WERI-Rb-1 (cell line): ENCODE data around the gene CEL.

ENCODE experiments used
- DNase-seq: peaks from one replicate; pipeline ENCODE4 v3.0.0-alpha.2; 2020
- H3K27ac ChIP-seq: fragments of 250-450 bp; sonication (Bioruptor Pico); 2 replicates; pipeline ENCODE4 v1.5.1; 2020; ENCODE audit warnings: mild to moderate bottlenecking, moderate library complexity
- H3K27me3 ChIP-seq: fragments of 250-450 bp; sonication (Bioruptor Pico); 2 replicates; pipeline ENCODE4 v1.5.1; 2021; ENCODE audit warnings: mild to moderate bottlenecking, low read depth, moderate library complexity; ENCODE audit not compliant: insufficient read depth, severe bottlenecking
- H3K36me3 ChIP-seq: fragments of 250-450 bp; sonication (Bioruptor Pico); 2 replicates; pipeline ENCODE4 v1.5.1; 2020; ENCODE audit warnings: mild to moderate bottlenecking, moderate library complexity
- H3K4me3 ChIP-seq: 2 replicates; pipeline ENCODE4 v1.5.1; 2011; ENCODE audit warnings: low read depth, mild to moderate bottlenecking, control low read depth, low read length
- H3K9me3 ChIP-seq: fragments of 250-450 bp; sonication (Bioruptor Pico); 2 replicates; pipeline ENCODE4 v1.5.1; 2021; ENCODE audit warnings: mild to moderate bottlenecking, moderate library complexity; ENCODE audit not compliant: severe bottlenecking
- TF ChIP-seq, protein P1 (sequence below): IDR thresholded peaks from 2 replicates; pipeline ENCODE4 v1.5.1; 2011; ENCODE audit warnings: low read depth, mild to moderate bottlenecking, control low read depth, inconsistent platforms, low read length

Gene CEL

DNA sequence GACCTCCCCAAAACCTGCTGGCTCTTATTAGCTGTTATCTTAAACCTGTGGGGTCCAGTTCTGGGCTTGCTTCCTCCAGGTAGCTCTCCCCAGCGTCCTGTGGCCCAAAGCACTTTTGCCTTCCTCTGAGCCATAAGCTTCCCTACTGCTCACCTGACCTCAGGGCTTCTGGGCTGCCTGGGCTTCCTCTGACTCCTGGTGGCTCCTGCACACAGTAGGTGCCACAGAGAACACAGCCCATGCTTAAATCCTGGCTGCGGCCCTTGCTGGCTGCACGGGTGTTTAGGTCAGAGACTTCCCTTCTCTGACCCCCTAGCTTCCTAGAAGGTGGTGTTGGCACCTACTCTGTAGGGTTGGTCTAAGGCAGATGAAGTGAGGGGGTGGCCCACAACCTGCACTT, 56.8 kb downstream of the CEL start:
- H3K9me3 ChIP-seq = no peaks in the 10 kb centered on the region
- H3K36me3 ChIP-seq = peaks cover 3% of the 10 kb centered on the region; the same call in 1 of the 2 replicates
- H3K27me3 ChIP-seq = no peaks in the 10 kb centered on the region
- DNase-seq = no peak
- no peak overlapping the region for H3K4me3 ChIP-seq
- H3K27ac ChIP-seq = no peak overlapping the region
- TF ChIP-seq, protein P1, sequence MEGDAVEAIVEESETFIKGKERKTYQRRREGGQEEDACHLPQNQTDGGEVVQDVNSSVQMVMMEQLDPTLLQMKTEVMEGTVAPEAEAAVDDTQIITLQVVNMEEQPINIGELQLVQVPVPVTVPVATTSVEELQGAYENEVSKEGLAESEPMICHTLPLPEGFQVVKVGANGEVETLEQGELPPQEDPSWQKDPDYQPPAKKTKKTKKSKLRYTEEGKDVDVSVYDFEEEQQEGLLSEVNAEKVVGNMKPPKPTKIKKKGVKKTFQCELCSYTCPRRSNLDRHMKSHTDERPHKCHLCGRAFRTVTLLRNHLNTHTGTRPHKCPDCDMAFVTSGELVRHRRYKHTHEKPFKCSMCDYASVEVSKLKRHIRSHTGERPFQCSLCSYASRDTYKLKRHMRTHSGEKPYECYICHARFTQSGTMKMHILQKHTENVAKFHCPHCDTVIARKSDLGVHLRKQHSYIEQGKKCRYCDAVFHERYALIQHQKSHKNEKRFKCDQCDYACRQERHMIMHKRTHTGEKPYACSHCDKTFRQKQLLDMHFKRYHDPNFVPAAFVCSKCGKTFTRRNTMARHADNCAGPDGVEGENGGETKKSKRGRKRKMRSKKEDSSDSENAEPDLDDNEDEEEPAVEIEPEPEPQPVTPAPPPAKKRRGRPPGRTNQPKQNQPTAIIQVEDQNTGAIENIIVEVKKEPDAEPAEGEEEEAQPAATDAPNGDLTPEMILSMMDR = no peak

DNA sequence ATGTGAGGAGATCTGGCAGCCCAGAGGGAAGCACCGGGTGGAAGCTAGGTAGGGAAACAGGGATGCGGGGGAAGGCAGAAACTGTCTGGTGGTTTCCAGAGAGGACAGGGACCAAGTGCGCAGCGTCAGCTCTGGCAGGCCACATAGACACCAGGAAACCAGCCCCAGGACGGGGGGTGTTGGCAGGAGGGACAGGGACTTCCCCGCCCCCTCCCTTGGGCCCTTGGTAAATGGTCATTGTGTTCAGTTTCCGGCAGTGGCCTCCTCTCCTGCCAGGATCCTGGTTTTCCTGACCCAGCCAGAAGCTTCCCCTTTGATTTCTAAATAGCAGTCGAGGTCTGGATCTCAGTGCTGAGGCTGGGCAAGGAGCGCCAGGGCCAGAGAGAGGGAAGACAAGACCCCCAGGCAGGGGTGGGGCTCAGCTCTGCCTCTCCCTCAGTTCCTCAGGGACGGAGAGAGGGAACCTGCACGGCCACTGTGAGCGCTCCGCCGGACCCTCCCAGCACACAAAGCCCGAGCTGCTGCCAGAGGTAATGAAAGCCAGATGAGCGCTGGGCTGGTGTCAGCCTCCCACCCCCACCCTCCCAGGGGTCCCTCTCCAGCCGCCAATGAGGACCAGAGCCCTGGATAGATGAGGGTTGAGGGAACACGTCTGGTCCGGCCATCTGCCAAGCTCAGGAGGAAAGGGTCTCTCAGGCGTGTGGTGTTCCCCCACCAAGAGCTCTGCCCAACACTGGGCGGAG, 57.5 kb downstream of the CEL start:
- H3K9me3 ChIP-seq = no peaks in the 10 kb centered on the region
- DNase-seq = peak; percentile 60
- H3K36me3 ChIP-seq = peaks cover 3% of the 10 kb centered on the region; the same call in 1 of the 2 replicates
- TF ChIP-seq, protein P1 = no peak
- H3K27ac ChIP-seq = peak overlapping the region; percentile 63
- H3K27me3 ChIP-seq = no peaks in the 10 kb centered on the region
- H3K4me3 ChIP-seq = peak overlapping the region; percentile 51

DNA sequence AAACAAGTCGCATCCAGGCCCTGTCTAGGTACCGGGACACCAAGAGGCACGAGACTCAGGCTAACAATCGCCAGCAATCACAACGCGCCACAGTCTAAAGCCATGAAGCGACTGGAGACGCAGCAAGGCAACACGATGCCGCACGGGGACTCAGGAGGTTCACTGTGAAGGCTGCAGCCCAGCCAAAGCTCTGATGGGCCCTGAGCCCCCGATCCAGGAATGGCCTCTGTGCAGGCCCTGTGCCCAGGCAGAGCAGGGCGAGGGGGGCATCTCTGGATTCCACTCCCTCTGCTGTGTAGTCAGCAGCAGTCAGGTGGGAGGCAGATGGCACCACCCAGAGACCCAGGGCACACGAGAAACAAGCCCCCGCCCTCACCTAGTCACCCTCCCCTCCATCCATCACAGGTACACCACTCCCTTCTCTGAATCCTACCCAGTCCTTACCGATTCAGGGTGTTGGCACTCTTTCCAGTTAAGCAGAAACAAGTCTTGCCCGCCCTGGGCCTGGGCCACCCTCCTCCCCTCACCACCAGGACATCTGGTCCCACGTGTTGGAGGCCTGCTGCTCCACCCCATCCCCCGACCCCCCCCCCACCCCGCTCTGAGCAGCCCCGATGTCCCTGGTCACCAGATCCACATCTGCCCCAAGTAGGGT, 58.2 kb downstream of the CEL start:
- H3K4me3 ChIP-seq = peak overlapping the region; percentile 51
- peak; percentile 67 for DNase-seq
- peak overlapping the region; percentile 84 for H3K27ac ChIP-seq
- peaks cover 3% of the 10 kb centered on the region; the same call in 1 of the 2 replicates for H3K36me3 ChIP-seq
- no peaks in the 10 kb centered on the region for H3K27me3 ChIP-seq
- no peaks in the 10 kb centered on the region for H3K9me3 ChIP-seq
- TF ChIP-seq, protein P1 = no peak

DNA sequence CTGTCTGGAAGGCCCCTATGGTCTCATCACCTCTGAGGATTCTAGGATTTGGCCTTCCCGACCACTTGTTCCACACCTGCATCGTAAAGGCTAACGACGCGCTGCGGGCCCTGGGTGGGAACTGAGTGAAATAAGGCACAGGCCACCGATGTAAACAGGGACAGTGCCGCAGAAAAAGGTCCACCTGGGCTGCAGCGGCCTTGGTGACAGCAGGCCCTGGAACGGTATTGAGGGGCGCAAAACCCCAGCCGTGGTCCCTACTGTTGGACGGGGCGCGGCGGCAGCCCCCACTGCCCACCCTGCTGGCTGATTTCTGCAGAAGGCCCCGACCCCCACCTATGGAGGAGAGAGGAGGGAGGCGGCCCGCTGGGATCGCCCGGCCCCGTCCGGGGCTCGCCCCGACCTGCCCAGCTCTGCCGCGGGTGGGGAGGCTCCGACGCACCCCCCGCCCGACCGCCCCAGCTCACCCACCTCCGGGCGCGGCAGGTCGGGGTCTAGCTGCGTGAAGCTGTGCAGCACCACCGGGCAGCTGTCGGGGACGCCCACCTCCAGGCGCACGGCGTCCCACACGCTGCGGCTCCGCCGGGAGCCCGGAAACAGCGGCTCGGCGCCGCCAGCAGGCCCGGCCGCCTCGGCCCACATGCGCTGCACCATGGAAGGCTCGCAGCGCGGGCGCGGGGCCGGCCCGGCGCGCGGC, 58.9 kb downstream of the CEL start:
- H3K4me3 ChIP-seq = peak overlapping the region; percentile 51
- H3K36me3 ChIP-seq = peaks cover 3% of the 10 kb centered on the region; the same call in 1 of the 2 replicates
- no peaks in the 10 kb centered on the region for H3K27me3 ChIP-seq
- H3K27ac ChIP-seq = peak overlapping the region; percentile 84
- H3K9me3 ChIP-seq = no peaks in the 10 kb centered on the region
- TF ChIP-seq, protein P1 = no peak
- DNase-seq = peak; percentile 45
